ENCODE data around the gene PLEKHM3.

- TF ChIP-seq CTCF (tag by site-specific recombination; IDR thresholded peaks at IDR 0.05), result no peak
- TF ChIP-seq YY2 (tag by site-specific recombination; IDR thresholded peaks at IDR 0.05), result no peak
- no peak for TF ChIP-seq HIC1 (tag by site-specific recombination; IDR thresholded peaks at IDR 0.05)
- no peak for TF ChIP-seq ZBTB21 (tag by site-specific recombination; IDR thresholded peaks at IDR 0.05)
- no peak for TF ChIP-seq ZFP41 (tag by site-specific recombination; IDR thresholded peaks at IDR 0.05; ENCODE audit: borderline replicate concordance)
- TF ChIP-seq REST (tag by site-specific recombination; IDR thresholded peaks at IDR 0.05), result no peak
- TF ChIP-seq ZNF157 (tag by site-specific recombination; IDR thresholded peaks at IDR 0.05), result no peak
- TF ChIP-seq TCF7L2 (IDR thresholded peaks at IDR 0.05; ENCODE audit: borderline replicate concordance, low read depth, low read length), result no peak
- no peak for TF ChIP-seq SALL2 (tag by site-specific recombination; IDR thresholded peaks at IDR 0.05; ENCODE audit: borderline replicate concordance)
- no peak for TF ChIP-seq ZNF585B (tag by site-specific recombination; IDR thresholded peaks at IDR 0.05)
- no peak for TF ChIP-seq ZNF777 (tag by site-specific recombination; IDR thresholded peaks at IDR 0.05; ENCODE audit: borderline replicate concordance)
- TF ChIP-seq GLI4 (tag by site-specific recombination; IDR thresholded peaks at IDR 0.05), result no peak
Measured at GRCh38 chr2:207990784-207991183, 34.5 kb downstream of the PLEKHM3 start.
